HepG2 (cell line): ENCODE measurements around the gene NBEAL2. TPM values are rescaled to one million over a fixed set of nuclear protein-coding genes. Genes with fewer than 3 reads are reported as not detected.

Experiments used
- ATAC-seq: fragments of 200-7000 bp; cut with Tn5 transposase; 3 replicates; pipeline ENCODE4 v1.9.1; 2020; ENCODE audit warnings: mild to moderate bottlenecking, moderate library complexity
- BruUV-seq: library from RNA; stranded (reverse); fragments of 400-500 nt; replicated peaks from 2 replicates; lab custom pipeline; 2021; lab: Mats Ljungman, UMichigan
- CTCF ChIA-PET: fragments of 300-600 bp; formaldehyde crosslinking; extraction: SDS; loops from one replicate; lab custom pipeline; 2021; ENCODE audit warnings: low total read pairs, inconsistent platforms, low intra/inter-chr PET ratio; lab: Yijun Ruan, JAX
- POLR2A ChIA-PET: fragments of 350-600 bp; sonication (Branson Sonifier 250); formaldehyde crosslinking; loops from one replicate; lab custom pipeline; 2020; ENCODE audit warnings: antibody characterized with exemption, inconsistent platforms; lab: Yijun Ruan, JAX
- DNase-seq: peaks from one replicate; pipeline ENCODE4 v3.0.0-alpha.2; 2015; ENCODE audit warnings: low spot score
- FAIRE-seq: peaks from 3 replicates; lab custom pipeline; 2011; peaks lifted over from hg19 to GRCh38; lab: Jason Lieb, UNC
- H2AFZ ChIP-seq: one replicate; pipeline ENCODE4 v1.6.1; 2011; ENCODE audit warnings: low read length, inconsistent platforms
- H3K27ac ChIP-seq: fragments of 300-600 bp; 3 replicates; pipeline ENCODE4 v1.8.0; 2011; ENCODE audit warnings: mixed run types, mild to moderate bottlenecking, mixed read lengths, low read length, inconsistent platforms; ENCODE audit not compliant: insufficient read depth; ENCODE audit errors: extremely low read length
- H3K27me3 ChIP-seq, 2 experiments: fragments of 200-600 bp in 1 of 2; 2 replicates in 1 of 2; 3 replicates in 1 of 2; pipeline versions ENCODE4 v1.6.0 to v1.8.0; 2011; ENCODE audit warnings: low read length in 2 of 2, mild to moderate bottlenecking in 2 of 2, moderate library complexity in 2 of 2, inconsistent platforms in 1 of 2; ENCODE audit not compliant: insufficient read depth in 2 of 2, control insufficient read depth in 1 of 2
- H3K36me3 ChIP-seq, 2 experiments: fragments of 200-600 bp in 1 of 2; replicated peaks in 1 of 2; 2 replicates in 1 of 2; 3 replicates in 1 of 2; pipeline versions ENCODE4 v1.5.1 to v1.8.0; 2011; ENCODE audit warnings: low read length in 2 of 2, inconsistent platforms in 1 of 2; ENCODE audit not compliant: insufficient read depth in 2 of 2, control insufficient read depth in 1 of 2
- H3K4me1 ChIP-seq: 2 replicates; pipeline ENCODE4 v1.5.1; 2012; ENCODE audit warnings: low read length, inconsistent platforms; ENCODE audit not compliant: insufficient read depth
- H3K4me2 ChIP-seq: 2 replicates; pipeline ENCODE4 v1.6.0; 2011; ENCODE audit warnings: low read depth, low read length, inconsistent platforms
- H3K4me3 ChIP-seq, 3 experiments: fragments of 200-600 bp in 1 of 3; sonication (generic), shearing (Covaris generic) in 1 of 3; replicated peaks in 1 of 3; 2 replicates each; pipeline ENCODE4 v1.5.1; 2011 to 2016; ENCODE audit warnings: low read length in 3 of 3, inconsistent platforms in 2 of 3, low read depth in 2 of 3, mild to moderate bottlenecking in 2 of 3, control low read depth in 1 of 3, mixed read lengths in 1 of 3; ENCODE audit not compliant: insufficient read depth in 1 of 3
- H3K79me2 ChIP-seq: one replicate; pipeline ENCODE4 v1.6.1; 2011; ENCODE audit warnings: low read length, inconsistent platforms; ENCODE audit not compliant: insufficient read depth
- H3K9ac ChIP-seq: 2 replicates; pipeline ENCODE4 v1.6.0; 2011; ENCODE audit warnings: mild to moderate bottlenecking, low read depth, low read length, inconsistent platforms; ENCODE audit not compliant: insufficient read depth
- H3K9me3 ChIP-seq: 2 replicates; pipeline ENCODE4 v1.5.1; 2012; ENCODE audit warnings: mild to moderate bottlenecking, low read length
- H4K20me1 ChIP-seq: 2 replicates; pipeline ENCODE4 v1.6.0; 2011; ENCODE audit warnings: inconsistent platforms, mild to moderate bottlenecking, low read length, moderate library complexity; ENCODE audit not compliant: insufficient read depth
- ARNT ChIP-seq: fragments of 450-650 bp; IDR thresholded peaks from 2 replicates; pipeline ENCODE4 v1.6.1; 2017
- FIP1L1 ChIP-seq: fragments of 200-400 bp; formaldehyde crosslinking; IDR thresholded peaks from 2 replicates; pipeline ENCODE4 v1.6.1; 2018; ENCODE audit warnings: low read depth, mild to moderate bottlenecking, low read length, moderate library complexity, borderline replicate concordance; ENCODE audit not compliant: insufficient read depth
- IKZF1 ChIP-seq: fragments of 450-650 bp; IDR thresholded peaks from 2 replicates; pipeline ENCODE4 v1.7.1; 2016
- KLF6 ChIP-seq: IDR thresholded peaks from 2 replicates; pipeline ENCODE4 v1.8.0; 2016; ENCODE audit warnings: missing biosample characterization, missing genetic modification reagents
- MEF2D ChIP-seq: sonication (generic); formaldehyde crosslinking; IDR thresholded peaks from 2 replicates; pipeline ENCODE4 v1.5.1; 2020; ENCODE audit warnings: mild to moderate bottlenecking, missing genetic modification reagents
- NAIF1 ChIP-seq: sonication (generic); formaldehyde crosslinking; IDR thresholded peaks from 2 replicates; pipeline ENCODE4 v1.5.0; 2020; ENCODE audit warnings: mild to moderate bottlenecking, missing genetic modification reagents, borderline replicate concordance
- NR1H2 ChIP-seq: sonication (generic); formaldehyde crosslinking; IDR thresholded peaks from 2 replicates; pipeline ENCODE4 v1.8.1; 2022; ENCODE audit warnings: low read depth, missing genetic modification reagents, borderline replicate concordance
- SRY ChIP-seq: sonication (generic); formaldehyde crosslinking; IDR thresholded peaks from 2 replicates; pipeline ENCODE4 v1.8.0; 2022; ENCODE audit warnings: mild to moderate bottlenecking, missing genetic modification reagents
- TOE1 ChIP-seq: sonication (generic); formaldehyde crosslinking; IDR thresholded peaks from 2 replicates; pipeline ENCODE4 v1.4.0; 2020; ENCODE audit warnings: mild to moderate bottlenecking, missing genetic modification reagents
- ZFP36 ChIP-seq: fragments of 150-350 bp; IDR thresholded peaks from 2 replicates; pipeline ENCODE4 v1.6.1; 2018; ENCODE audit warnings: borderline replicate concordance, low read length, low read depth; ENCODE audit not compliant: partially characterized antibody
- ZNF605 ChIP-seq: sonication (generic); formaldehyde crosslinking; IDR thresholded peaks from 2 replicates; pipeline ENCODE4 v1.8.0; 2022; ENCODE audit warnings: mild to moderate bottlenecking, missing genetic modification reagents
- ZSCAN30 ChIP-seq: sonication (generic); formaldehyde crosslinking; IDR thresholded peaks from 2 replicates; pipeline ENCODE4 v1.5.0; 2020; ENCODE audit warnings: mild to moderate bottlenecking, missing genetic modification reagents
- WGBS: methylation state at CpG from one replicate; pipeline ENCODE4 v1.1.6; 2017; ENCODE audit warnings: low lambda C conversion rate; 5-methylcytosine and 5-hydroxymethylcytosine counted together
- in situ Hi-C: cut with HindIII; loops from 2 replicates; pipeline ENCODE4 v1.10.0; 2017; ENCODE audit warnings: low pct_unique_long_range_greater_than_20kb; ENCODE audit not compliant: extremely low pct_ligation_motif_present
- intact Hi-C: fragments of 100-400 bp; cut with micrococcal nuclease; formaldehyde crosslinking; loops from one replicate; pipeline ENCODE4 v1.10.0; 2022; ENCODE audit not compliant: unreplicated experiment
- polyA plus RNA-seq, 8 experiments: library from polyadenylated mRNA; depleted of rRNA in 3 of 8; stranded (reverse) in 7 of 8; unstranded in 1 of 8; fragments of >200 nt; fragmentation: Illumina TruSeq in 4 of 8; extraction: Trizol in 4 of 8; gene quantifications; 2 replicates each; pipeline versions ENCODE4 v1.2.1 to v1.2.3, GENCODE V29; 2011 to 2016; ENCODE audit warnings: low read depth in 4 of 8, missing spikeins in 1 of 8, mixed read lengths in 1 of 8; ENCODE audit not compliant: insufficient read depth in 1 of 8
- total RNA-seq, 5 experiments: library from RNA; depleted of rRNA; stranded (reverse); fragments of >200 nt; fragmentation: Illumina TruSeq; extraction: Trizol; gene quantifications; 2 replicates each; pipeline ENCODE4 v1.2.3, GENCODE V29; 2016; ENCODE audit warnings: low read depth in 1 of 5
- TF ChIP-seq, protein P1 (sequence below): sonication (generic); formaldehyde crosslinking; IDR thresholded peaks from 2 replicates; pipeline ENCODE4 v1.4.0; 2020; ENCODE audit warnings: missing genetic modification reagents, borderline replicate concordance
- TF ChIP-seq, protein P2 (sequence below): sonication (generic); formaldehyde crosslinking; IDR thresholded peaks from 2 replicates; pipeline ENCODE4 v1.4.0; 2020; ENCODE audit warnings: missing genetic modification reagents
- TF ChIP-seq, protein P3 (sequence below): sonication (generic); formaldehyde crosslinking; IDR thresholded peaks from 2 replicates; pipeline ENCODE4 v1.4.0; 2020; ENCODE audit warnings: missing genetic modification reagents

Gene NBEAL2
- total and polyA plus RNA-seq, 2 of the 13 experiments (the other 11 are each of a cell fraction or from before 2014, with no cell fraction given): 9.7 to 12.4 TPM

DNA sequence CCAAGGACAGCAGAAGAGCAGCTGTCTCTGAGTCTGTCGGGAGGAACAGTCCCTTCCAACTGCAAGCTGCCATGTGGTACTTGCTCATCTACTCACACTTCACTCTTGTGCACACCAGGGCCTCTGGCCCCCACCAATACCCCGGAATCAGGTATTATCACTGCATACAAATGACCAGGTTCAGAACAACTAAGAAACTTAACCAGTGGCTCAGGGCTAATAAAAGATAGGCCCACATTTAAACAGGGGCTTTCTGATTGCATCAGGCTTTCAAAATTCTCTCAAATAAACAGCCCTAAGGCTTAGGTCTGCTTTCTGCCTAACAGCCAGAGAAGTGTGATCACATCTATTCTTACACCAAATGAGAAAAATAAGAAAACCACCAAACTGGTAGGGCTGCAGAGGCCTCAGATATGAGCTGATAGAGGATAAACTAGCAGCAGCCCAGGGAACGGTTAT, 23.6 kb upstream of the NBEAL2 start:
- ChIA-PET CTCF (no interaction called here), POLR2A (no interaction called here)
- Histone ChIP-seq H4K20me1 (peaks cover 66% of the 10 kb centered on the region), H3K9ac (no peak overlapping the region), H3K36me3 (peaks cover 3 to 9% of the 10 kb centered on the region in 2 experiments; a peak in 3 of 5 replicates), H3K4me1 (peaks cover 81% of the 10 kb centered on the region), H3K79me2 (peaks cover 93% of the 10 kb centered on the region), H3K27me3 (no peaks in the 10 kb centered on the region), H3K27ac (no peak overlapping the region), H3K4me2 (no peak overlapping the region), H3K4me3 (no peak overlapping the region), H3K9me3 (no peaks in the 10 kb centered on the region), H2AFZ (no peak overlapping the region)
- FAIRE-seq (no peak), DNase-seq (no peak), ATAC-seq (no peak)
- WGBS: 94% methylated on average over 3 of the region's 3 CpGs
- TF ChIP-seq MEF2D (CRISPR knock-in tag): no peak
- TF ChIP-seq, protein P1, sequence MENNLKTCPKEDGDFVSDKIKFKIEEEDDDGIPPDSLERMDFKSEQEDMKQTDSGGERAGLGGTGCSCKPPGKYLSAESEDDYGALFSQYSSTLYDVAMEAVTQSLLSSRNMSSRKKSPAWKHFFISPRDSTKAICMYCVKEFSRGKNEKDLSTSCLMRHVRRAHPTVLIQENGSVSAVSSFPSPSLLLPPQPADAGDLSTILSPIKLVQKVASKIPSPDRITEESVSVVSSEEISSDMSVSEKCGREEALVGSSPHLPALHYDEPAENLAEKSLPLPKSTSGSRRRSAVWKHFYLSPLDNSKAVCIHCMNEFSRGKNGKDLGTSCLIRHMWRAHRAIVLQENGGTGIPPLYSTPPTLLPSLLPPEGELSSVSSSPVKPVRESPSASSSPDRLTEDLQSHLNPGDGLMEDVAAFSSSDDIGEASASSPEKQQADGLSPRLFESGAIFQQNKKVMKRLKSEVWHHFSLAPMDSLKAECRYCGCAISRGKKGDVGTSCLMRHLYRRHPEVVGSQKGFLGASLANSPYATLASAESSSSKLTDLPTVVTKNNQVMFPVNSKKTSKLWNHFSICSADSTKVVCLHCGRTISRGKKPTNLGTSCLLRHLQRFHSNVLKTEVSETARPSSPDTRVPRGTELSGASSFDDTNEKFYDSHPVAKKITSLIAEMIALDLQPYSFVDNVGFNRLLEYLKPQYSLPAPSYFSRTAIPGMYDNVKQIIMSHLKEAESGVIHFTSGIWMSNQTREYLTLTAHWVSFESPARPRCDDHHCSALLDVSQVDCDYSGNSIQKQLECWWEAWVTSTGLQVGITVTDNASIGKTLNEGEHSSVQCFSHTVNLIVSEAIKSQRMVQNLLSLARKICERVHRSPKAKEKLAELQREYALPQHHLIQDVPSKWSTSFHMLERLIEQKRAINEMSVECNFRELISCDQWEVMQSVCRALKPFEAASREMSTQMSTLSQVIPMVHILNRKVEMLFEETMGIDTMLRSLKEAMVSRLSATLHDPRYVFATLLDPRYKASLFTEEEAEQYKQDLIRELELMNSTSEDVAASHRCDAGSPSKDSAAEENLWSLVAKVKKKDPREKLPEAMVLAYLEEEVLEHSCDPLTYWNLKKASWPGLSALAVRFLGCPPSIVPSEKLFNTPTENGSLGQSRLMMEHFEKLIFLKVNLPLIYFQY (CRISPR knock-in tag): no peak
- no peak for TF ChIP-seq KLF6
- no peak for TF ChIP-seq FIP1L1
- no peak for TF ChIP-seq IKZF1
- TF ChIP-seq ARNT: no peak
- TF ChIP-seq TOE1 (CRISPR knock-in tag): no peak
- TF ChIP-seq, protein P2, sequence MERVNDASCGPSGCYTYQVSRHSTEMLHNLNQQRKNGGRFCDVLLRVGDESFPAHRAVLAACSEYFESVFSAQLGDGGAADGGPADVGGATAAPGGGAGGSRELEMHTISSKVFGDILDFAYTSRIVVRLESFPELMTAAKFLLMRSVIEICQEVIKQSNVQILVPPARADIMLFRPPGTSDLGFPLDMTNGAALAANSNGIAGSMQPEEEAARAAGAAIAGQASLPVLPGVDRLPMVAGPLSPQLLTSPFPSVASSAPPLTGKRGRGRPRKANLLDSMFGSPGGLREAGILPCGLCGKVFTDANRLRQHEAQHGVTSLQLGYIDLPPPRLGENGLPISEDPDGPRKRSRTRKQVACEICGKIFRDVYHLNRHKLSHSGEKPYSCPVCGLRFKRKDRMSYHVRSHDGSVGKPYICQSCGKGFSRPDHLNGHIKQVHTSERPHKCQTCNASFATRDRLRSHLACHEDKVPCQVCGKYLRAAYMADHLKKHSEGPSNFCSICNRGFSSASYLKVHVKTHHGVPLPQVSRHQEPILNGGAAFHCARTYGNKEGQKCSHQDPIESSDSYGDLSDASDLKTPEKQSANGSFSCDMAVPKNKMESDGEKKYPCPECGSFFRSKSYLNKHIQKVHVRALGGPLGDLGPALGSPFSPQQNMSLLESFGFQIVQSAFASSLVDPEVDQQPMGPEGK (CRISPR knock-in tag): no peak
- TF ChIP-seq ZSCAN30 (CRISPR knock-in tag): no peak
- TF ChIP-seq ZNF605 (CRISPR knock-in tag): no peak
- no peak for TF ChIP-seq ZFP36
- TF ChIP-seq, protein P3, sequence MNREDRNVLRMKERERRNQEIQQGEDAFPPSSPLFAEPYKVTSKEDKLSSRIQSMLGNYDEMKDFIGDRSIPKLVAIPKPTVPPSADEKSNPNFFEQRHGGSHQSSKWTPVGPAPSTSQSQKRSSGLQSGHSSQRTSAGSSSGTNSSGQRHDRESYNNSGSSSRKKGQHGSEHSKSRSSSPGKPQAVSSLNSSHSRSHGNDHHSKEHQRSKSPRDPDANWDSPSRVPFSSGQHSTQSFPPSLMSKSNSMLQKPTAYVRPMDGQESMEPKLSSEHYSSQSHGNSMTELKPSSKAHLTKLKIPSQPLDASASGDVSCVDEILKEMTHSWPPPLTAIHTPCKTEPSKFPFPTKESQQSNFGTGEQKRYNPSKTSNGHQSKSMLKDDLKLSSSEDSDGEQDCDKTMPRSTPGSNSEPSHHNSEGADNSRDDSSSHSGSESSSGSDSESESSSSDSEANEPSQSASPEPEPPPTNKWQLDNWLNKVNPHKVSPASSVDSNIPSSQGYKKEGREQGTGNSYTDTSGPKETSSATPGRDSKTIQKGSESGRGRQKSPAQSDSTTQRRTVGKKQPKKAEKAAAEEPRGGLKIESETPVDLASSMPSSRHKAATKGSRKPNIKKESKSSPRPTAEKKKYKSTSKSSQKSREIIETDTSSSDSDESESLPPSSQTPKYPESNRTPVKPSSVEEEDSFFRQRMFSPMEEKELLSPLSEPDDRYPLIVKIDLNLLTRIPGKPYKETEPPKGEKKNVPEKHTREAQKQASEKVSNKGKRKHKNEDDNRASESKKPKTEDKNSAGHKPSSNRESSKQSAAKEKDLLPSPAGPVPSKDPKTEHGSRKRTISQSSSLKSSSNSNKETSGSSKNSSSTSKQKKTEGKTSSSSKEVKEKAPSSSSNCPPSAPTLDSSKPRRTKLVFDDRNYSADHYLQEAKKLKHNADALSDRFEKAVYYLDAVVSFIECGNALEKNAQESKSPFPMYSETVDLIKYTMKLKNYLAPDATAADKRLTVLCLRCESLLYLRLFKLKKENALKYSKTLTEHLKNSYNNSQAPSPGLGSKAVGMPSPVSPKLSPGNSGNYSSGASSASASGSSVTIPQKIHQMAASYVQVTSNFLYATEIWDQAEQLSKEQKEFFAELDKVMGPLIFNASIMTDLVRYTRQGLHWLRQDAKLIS: no peak
- no peak for TF ChIP-seq NR1H2 (CRISPR knock-in tag)
- TF ChIP-seq NAIF1: no peak
- no peak for TF ChIP-seq SRY
- intact Hi-C loops (no loop called here), in situ Hi-C loops (no loop called here)
- BruUV-seq: no TSS peak
